Lower leg skin (tissue), 4 donors: ENCODE results near the gene DOK7. TPM values are rescaled to one million over a fixed set of nuclear protein-coding genes. Genes with fewer than 3 reads are reported as not detected.
A peak's percentile ranks its signal among the peaks of the same experiment; 100 is the strongest.

Experiments used
- DNase-seq, 2 donors: peaks; one replicate each; pipeline ENCODE4 v3.0.0-alpha.2; 2019; ENCODE audit warnings: low spot score in 2 of 2
- H3K4me3 ChIP-seq: fragments of 200-600 bp; sonication (generic); 2 replicates; pipeline ENCODE4 v1.5.1; 2017; ENCODE audit warnings: mild to moderate bottlenecking, low read depth; ENCODE audit not compliant: poor library complexity, severe bottlenecking
- CTCF ChIP-seq, 3 donors: fragments of 450-650 bp; IDR thresholded peaks; one replicate each; pipeline ENCODE4 v1.5.1; 2016; ENCODE audit warnings: antibody characterized with exemption in 3 of 3, mild to moderate bottlenecking in 3 of 3, moderate library complexity in 2 of 3
- POLR2A ChIP-seq, 2 donors: fragments of 450-650 bp; IDR thresholded peaks; one replicate each; pipeline ENCODE4 v1.6.1; 2016 to 2017; ENCODE audit warnings: antibody characterized with exemption in 2 of 2, mild to moderate bottlenecking in 1 of 2, moderate library complexity in 1 of 2
- WGBS, 2 donors: methylation state at CpG; one replicate each; pipeline ENCODE4 v1.1.5; 2018; 5-methylcytosine and 5-hydroxymethylcytosine counted together
- intact Hi-C: fragments of 100-400 bp; cut with DNase I; formaldehyde crosslinking; loops from one replicate; pipeline ENCODE4 v1.15.0; 2023; ENCODE audit warnings: low total_unique reads
- total RNA-seq, 4 donors: library from RNA; depleted of rRNA; stranded (reverse); fragments of >200 nt; gene quantifications; one replicate each; pipeline ENCODE4 v1.1.0, GENCODE V29; 2016

DOK7 gene
- total RNA-seq, 4 donors from 2014 or later: 1.9 to 9.8 (median 5.9) TPM

GRCh38 chr4:3467601-3468031, 4.5 kb downstream of the DOK7 start:
- WGBS, 2 donors: 79% methylated on average over 15 of the region's 15 CpGs

DNA sequence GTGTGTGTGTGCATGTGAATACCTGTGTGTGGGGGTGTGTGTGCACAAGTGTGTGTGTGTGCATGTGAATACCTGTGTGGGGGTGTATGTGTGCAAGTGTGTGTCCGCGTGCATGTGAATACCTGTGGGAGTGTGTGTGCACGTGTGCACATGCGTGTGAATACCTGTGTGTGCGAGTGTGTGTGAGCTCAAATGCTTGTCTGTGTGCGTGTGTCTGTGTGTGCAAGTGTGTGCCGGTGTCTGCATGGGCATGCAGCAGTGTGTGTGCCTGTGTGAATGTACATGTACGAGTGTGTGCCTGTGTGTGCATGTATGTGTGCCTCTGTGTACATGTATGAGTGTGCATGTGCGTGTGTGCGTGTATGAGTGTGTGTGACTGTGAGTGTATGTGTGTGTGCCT, 5.0 kb downstream of the DOK7 start:
- intact Hi-C loops: no loop called here
- no peak overlapping the region for H3K4me3 ChIP-seq
- no peak for DNase-seq
- no peak for TF ChIP-seq CTCF (IDR thresholded peaks at IDR 0.05)
- TF ChIP-seq POLR2A (IDR thresholded peaks at IDR 0.05): no peak
- WGBS, 2 donors: 87 to 88% methylated on average over 10 of the region's 10 CpGs

More at GRCh38 chr4:3467601-3468031, 4.5 kb downstream of the DOK7 start:
- H3K4me3 ChIP-seq: no peak overlapping the region
- no peak for DNase-seq
- intact Hi-C loops: no loop called here
- TF ChIP-seq CTCF (IDR thresholded peaks at IDR 0.05) (no peak), POLR2A (IDR thresholded peaks at IDR 0.05) (no peak)

- TF ChIP-seq CTCF (IDR thresholded peaks at IDR 0.05) (peak in 1 of 3 donors; percentile 8), POLR2A (IDR thresholded peaks at IDR 0.05) (no peak)
- H3K4me3 ChIP-seq: no peak overlapping the region
- WGBS, 2 donors: 83 to 85% methylated on average over 11 of the region's 11 CpGs
- DNase-seq: no peak
- intact Hi-C loops: no loop called here
These were observed 5.7 kb downstream of the DOK7 start for GRCh38 chr4:3468804-3469203.

GRCh38 chr4:3469386-3470243, 6.5 kb downstream of the DOK7 start:
- no peak for DNase-seq
- no peak overlapping the region for H3K4me3 ChIP-seq
- TF ChIP-seq POLR2A (IDR thresholded peaks at IDR 0.05) (no peak), CTCF (IDR thresholded peaks at IDR 0.05) (no peak)
- WGBS, 2 donors: 80 to 87% methylated on average over 23 to 31 of the region's 31 CpGs
- intact Hi-C loops: no loop called here

DNA sequence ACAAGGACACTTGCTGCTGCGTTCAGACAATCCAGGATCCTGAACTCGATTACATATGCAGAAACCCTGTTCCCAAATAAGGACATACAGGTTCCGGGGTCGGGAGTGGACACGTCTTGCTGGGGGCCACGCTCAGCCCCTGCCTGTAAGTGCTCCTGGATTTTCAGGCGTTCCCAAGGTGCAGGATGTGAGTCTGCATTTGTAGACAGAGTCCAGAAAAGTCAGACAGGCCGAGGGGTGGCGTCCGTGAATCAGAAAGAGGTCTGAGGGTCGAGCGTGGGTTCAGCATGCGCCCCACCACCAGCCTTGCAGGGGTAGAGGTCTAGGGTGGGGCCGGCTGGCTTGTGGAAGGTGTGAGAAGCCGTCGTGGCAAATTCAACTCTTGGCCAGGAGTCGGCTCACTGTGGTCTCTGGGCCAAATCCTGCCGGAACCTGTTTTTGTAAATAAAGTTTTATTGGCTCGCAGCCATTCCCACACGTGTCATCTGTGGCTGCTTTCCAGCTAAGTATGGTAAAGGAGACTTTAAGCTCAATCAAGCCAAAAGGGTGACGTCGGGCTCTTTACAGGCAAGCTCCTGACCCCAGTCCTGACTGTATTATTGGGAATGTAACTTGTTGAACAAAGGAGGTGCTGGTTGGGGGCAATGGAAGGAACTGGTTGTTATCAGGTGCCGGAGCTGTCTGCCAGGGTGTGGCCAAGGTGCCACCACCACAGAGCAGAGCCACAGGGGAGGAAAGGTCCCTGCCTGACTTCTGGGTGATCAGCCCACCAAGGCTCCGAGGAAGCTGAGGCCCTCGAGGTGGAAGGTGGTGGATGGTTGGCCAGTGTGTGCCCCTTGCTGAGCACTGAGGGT, 7.4 kb downstream of the DOK7 start:
- no peak for TF ChIP-seq CTCF (IDR thresholded peaks at IDR 0.05)
- TF ChIP-seq POLR2A (IDR thresholded peaks at IDR 0.05): no peak
- 63% methylated on average over 25 of the region's 25 CpGs for WGBS, 2 donors
- intact Hi-C loops: no loop called here
- no peak overlapping the region for H3K4me3 ChIP-seq
- no peak for DNase-seq
